ENCODE measurements around the gene FAP.

- no peak for TF ChIP-seq ZNF24 (IDR thresholded peaks at IDR 0.05)
- no peak for TF ChIP-seq SIN3B (IDR thresholded peaks at IDR 0.05; ENCODE audit: low read depth)
- no peak for TF ChIP-seq RCOR1 (IDR thresholded peaks at IDR 0.05; ENCODE audit: borderline replicate concordance in 1 of 2, low read depth in 2 of 2, low read length in 2 of 2)
- no peak for TF ChIP-seq IRF9 (tag; IDR thresholded peaks at IDR 0.05)
- no peak for TF ChIP-seq RERE (CRISPR knock-in tag; IDR thresholded peaks at IDR 0.05; ENCODE audit: borderline replicate concordance)
- no peak for TF ChIP-seq TEAD1 (CRISPR knock-in tag; IDR thresholded peaks at IDR 0.05)
- TF ChIP-seq ZNF140 (CRISPR knock-in tag; IDR thresholded peaks at IDR 0.05) = no peak
- TF ChIP-seq, protein P1, sequence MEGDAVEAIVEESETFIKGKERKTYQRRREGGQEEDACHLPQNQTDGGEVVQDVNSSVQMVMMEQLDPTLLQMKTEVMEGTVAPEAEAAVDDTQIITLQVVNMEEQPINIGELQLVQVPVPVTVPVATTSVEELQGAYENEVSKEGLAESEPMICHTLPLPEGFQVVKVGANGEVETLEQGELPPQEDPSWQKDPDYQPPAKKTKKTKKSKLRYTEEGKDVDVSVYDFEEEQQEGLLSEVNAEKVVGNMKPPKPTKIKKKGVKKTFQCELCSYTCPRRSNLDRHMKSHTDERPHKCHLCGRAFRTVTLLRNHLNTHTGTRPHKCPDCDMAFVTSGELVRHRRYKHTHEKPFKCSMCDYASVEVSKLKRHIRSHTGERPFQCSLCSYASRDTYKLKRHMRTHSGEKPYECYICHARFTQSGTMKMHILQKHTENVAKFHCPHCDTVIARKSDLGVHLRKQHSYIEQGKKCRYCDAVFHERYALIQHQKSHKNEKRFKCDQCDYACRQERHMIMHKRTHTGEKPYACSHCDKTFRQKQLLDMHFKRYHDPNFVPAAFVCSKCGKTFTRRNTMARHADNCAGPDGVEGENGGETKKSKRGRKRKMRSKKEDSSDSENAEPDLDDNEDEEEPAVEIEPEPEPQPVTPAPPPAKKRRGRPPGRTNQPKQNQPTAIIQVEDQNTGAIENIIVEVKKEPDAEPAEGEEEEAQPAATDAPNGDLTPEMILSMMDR (IDR thresholded peaks at IDR 0.05 in 2 of 3, conservative IDR thresholded peaks at IDR 0.05 in 1 of 3; ENCODE audit: insufficient read depth in 2 of 3, low read depth in 1 of 3, low read length in 3 of 3) = no peak
- TF ChIP-seq NUFIP1 (IDR thresholded peaks at IDR 0.05; ENCODE audit: partially characterized antibody) = no peak
- no peak for TF ChIP-seq RFX5 (IDR thresholded peaks at IDR 0.05; ENCODE audit: low read depth, low read length)
Observed at GRCh38 chr2:162156149-162156548, 87.1 kb downstream of the FAP start.

All from K562 (cell line).